Osteocyte (in vitro differentiated cells): ENCODE data around the gene TSSK2. TPM values are rescaled to one million over a fixed set of nuclear protein-coding genes. Genes with fewer than 3 reads are reported as not detected.

Source experiments
- DNase-seq: peaks from one replicate; pipeline ENCODE4 v3.0.0; 2021; ENCODE audit warnings: mixed read lengths; ENCODE audit not compliant: unreplicated experiment; ENCODE audit errors: extremely low spot score
- H3K27ac Mint-ChIP-seq: one replicate; pipeline ENCODE4 v1.8.0; 2021; ENCODE audit warnings: mild to moderate bottlenecking, mixed read lengths; ENCODE audit not compliant: unreplicated experiment
- H3K27me3 Mint-ChIP-seq: one replicate; pipeline ENCODE4 v1.8.0; 2021; ENCODE audit warnings: mixed read lengths; ENCODE audit not compliant: unreplicated experiment
- H3K36me3 Mint-ChIP-seq: one replicate; pipeline ENCODE4 v1.8.0; 2021; ENCODE audit warnings: mixed read lengths; ENCODE audit not compliant: unreplicated experiment
- H3K4me1 Mint-ChIP-seq: one replicate; pipeline ENCODE4 v1.8.0; 2021; ENCODE audit warnings: mixed read lengths; ENCODE audit not compliant: unreplicated experiment
- H3K4me3 Mint-ChIP-seq: one replicate; pipeline ENCODE4 v1.8.0; 2021; ENCODE audit warnings: mild to moderate bottlenecking, moderate library complexity, mixed read lengths; ENCODE audit not compliant: unreplicated experiment
- H3K9me3 Mint-ChIP-seq: one replicate; pipeline ENCODE4 v1.8.0; 2021; ENCODE audit warnings: mixed read lengths; ENCODE audit not compliant: unreplicated experiment
- total RNA-seq: library from RNA; stranded (reverse); gene quantifications from 2 replicates; pipeline ENCODE4 v1.2.1, GENCODE V29; 2021
- TF ChIP-seq, protein P1 (sequence below): fragments of 200-600 bp; sonication (generic); IDR thresholded peaks from 2 replicates; pipeline ENCODE4 v1.5.0; 2021; ENCODE audit warnings: antibody characterized with exemption, mild to moderate bottlenecking, moderate library complexity

Gene TSSK2
- total RNA-seq, 1 donor from 2014 or later, result not detected

DNA sequence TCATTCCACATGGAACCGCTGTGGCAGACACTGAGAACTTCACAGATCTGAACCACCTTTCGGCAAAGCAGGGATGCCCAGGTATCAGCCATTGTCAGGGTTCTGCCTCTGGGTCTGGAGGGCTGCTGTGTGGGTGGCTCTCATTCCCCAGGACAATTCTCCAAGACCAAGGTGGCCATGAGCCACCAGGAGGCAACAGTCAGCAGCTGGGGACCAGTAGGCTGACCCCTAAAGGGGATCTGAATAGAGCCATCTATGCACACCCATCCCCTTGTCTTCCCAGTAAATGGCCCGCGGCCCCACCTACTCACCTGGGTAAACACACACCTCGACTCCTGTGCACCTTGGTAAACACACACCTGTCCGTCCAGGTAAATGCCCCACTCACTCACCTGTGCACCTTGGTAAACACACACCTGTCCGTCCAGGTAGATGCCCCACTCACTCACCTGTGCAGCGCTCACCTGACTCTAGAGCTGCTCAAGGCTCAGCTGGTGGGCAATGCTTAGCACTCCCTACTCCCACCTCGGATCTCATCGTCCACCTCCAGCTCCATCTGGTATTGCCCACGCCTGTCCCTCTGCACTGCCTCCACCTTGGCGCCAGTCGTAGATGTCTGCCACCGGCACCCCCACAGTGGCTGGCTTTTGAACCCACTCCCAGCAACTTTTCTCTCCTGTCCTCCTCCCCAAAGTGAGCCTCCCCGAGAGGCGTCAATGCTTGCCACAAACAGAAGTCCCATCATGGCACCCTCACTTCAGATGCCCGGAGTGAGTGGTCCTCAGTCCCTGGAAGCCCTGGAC lies 37.2 kb downstream of the TSSK2 start:
- DNase-seq, result no peak
- H3K27me3 Mint-ChIP-seq, result peaks cover 38% of the 10 kb centered on the region
- no peak overlapping the region for H3K27ac Mint-ChIP-seq
- TF ChIP-seq, protein P1, sequence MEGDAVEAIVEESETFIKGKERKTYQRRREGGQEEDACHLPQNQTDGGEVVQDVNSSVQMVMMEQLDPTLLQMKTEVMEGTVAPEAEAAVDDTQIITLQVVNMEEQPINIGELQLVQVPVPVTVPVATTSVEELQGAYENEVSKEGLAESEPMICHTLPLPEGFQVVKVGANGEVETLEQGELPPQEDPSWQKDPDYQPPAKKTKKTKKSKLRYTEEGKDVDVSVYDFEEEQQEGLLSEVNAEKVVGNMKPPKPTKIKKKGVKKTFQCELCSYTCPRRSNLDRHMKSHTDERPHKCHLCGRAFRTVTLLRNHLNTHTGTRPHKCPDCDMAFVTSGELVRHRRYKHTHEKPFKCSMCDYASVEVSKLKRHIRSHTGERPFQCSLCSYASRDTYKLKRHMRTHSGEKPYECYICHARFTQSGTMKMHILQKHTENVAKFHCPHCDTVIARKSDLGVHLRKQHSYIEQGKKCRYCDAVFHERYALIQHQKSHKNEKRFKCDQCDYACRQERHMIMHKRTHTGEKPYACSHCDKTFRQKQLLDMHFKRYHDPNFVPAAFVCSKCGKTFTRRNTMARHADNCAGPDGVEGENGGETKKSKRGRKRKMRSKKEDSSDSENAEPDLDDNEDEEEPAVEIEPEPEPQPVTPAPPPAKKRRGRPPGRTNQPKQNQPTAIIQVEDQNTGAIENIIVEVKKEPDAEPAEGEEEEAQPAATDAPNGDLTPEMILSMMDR, result no peak
- no peaks in the 10 kb centered on the region for H3K9me3 Mint-ChIP-seq
- no peaks in the 10 kb centered on the region for H3K36me3 Mint-ChIP-seq
- H3K4me3 Mint-ChIP-seq, result no peak overlapping the region
- peaks cover 26% of the 10 kb centered on the region for H3K4me1 Mint-ChIP-seq

DNA sequence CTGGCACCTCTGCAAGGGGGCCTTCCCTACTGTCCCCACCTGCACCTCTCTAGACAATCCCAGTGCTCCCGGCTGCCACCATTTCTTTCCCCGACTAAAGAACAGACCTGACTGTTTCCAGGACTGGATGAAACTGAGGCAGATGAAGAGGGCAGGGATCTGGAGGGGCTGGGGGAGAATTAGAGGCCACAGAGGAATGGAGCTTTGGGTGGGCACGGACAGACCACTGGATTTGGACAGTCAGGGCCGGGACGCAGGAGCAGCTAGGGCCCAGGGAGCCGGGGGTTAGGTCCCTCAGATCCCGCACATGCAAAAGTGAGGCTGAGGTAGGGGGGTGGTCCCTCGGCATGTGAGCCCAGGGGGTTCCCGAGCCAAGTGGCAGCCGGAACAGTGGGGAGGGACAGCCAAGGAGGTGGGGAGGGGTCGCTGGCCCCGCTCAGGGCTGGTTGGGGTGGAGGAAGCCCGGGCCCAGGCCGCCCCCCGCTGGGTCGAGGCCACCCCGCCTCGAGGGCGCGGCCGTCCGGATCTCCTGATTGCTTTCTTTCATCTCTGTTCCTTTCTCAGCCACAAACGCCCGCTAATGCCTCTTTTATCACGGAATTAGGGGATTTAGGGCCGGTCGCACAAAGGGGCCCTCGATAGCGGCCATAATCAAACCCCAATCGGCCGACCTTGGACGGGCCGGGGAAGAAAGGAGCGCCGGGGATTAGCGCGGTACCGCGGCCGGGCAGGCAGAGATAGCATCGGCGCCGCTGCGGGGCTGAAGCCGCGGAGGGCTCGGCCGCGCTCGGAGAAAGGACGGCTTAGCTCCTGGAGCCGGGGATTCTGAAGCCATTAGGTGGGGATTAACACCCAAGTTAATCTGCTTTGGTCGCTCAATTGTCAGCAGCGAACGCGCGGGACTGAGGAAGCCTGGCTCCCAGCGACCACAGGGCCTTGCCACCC lies 38.2 kb downstream of the TSSK2 start:
- Mint-ChIP-seq H3K27me3 (peaks cover 38% of the 10 kb centered on the region), H3K4me1 (peaks cover 36% of the 10 kb centered on the region), H3K9me3 (no peaks in the 10 kb centered on the region), H3K27ac (no peak overlapping the region), H3K4me3 (peak overlapping the region; percentile 26), H3K36me3 (no peaks in the 10 kb centered on the region)
- no peak for DNase-seq
- TF ChIP-seq, protein P1, result no peak

DNA sequence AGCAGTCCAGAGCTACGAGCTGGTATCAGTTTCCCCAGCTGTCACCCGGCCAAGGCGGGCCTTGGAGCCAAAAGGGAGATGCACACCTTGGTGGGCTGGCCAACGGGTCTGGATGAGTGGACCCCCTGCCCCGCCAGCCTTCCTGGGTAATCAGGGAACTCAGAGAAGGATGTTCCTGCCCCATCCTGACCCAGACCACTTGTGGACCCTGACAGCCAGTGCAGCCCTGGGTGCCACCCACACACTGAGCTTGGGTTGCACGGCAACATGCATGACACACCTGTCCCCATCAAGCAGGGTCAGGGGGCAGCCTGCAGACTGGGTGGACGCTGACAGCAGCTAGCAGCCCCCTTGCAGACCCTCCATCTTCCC lies 38.8 kb downstream of the TSSK2 start:
- TF ChIP-seq, protein P1, result no peak
- peaks cover 38% of the 10 kb centered on the region for H3K27me3 Mint-ChIP-seq
- H3K9me3 Mint-ChIP-seq, result no peaks in the 10 kb centered on the region
- H3K4me3 Mint-ChIP-seq, result no peak overlapping the region
- peaks cover 43% of the 10 kb centered on the region for H3K4me1 Mint-ChIP-seq
- no peaks in the 10 kb centered on the region for H3K36me3 Mint-ChIP-seq
- no peak for DNase-seq
- no peak overlapping the region for H3K27ac Mint-ChIP-seq

DNA sequence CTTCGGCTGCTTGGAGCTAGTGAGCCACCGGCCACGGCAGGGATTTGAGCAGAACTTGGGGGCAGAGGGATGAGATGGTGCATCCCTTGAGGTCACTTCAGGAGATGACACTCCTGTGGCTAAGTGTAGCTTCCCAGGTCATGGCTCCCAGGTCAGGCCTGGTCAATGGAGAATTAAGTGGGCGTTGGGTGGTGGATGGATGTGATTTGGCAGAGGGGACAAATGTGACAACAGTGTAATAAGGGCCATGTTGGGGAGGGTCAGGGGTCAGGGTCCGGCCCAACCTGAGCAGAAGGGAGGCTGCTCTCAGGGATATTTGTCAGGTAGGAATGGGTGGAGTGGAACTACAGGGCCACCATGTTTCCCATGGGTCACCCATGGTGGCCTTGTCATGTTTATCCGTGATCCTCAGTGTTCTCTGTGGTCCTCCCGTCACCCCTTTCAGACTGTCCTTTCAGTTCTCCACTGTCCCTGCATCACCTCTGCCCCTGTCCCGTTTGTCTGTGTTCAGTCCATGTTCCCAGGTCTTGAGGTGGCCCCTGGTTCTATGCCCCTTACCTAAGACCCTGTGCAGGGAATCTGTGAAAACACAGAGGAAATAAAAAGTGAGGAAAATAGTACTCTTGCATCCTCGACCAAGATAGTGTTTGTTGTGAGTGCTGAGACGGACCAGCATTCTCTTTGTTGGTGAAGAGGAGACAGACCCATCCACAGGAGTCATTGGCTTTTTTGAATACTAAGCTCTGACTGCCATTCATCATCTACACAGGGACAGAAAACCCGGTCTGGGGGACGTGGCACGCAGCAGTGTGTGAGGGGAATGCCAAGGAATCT lies 41.3 kb downstream of the TSSK2 start:
- Mint-ChIP-seq H3K27me3 (peaks cover 27% of the 10 kb centered on the region), H3K4me3 (peak overlapping the region; percentile 92), H3K36me3 (no peaks in the 10 kb centered on the region), H3K4me1 (peaks cover 60% of the 10 kb centered on the region), H3K9me3 (no peaks in the 10 kb centered on the region), H3K27ac (peak overlapping the region; percentile 89)
- TF ChIP-seq, protein P1, result no peak
- DNase-seq, result no peak
